Uterus (tissue), 4 donors: Measurements from ENCODE around the gene MRPL14. TPM values are rescaled to one million over a fixed set of nuclear protein-coding genes. Genes with fewer than 3 reads are reported as not detected.

Experiments
- DNase-seq, 2 donors: peaks; one replicate each; pipeline ENCODE4 v3.0.0-alpha.2; 2019 to 2020
- H3K27ac ChIP-seq, 2 donors: fragments of 200-600 bp; sonication (generic); 1 replicate in 1 of 2; 2 replicates in 1 of 2; pipeline ENCODE4 v1.5.1; 2016 to 2018
- H3K27me3 ChIP-seq, 2 donors: fragments of 200-600 bp; sonication (generic); one replicate each; pipeline ENCODE4 v1.5.1; 2018 to 2019; ENCODE audit warnings: control low read depth in 1 of 2
- H3K36me3 ChIP-seq, 2 donors: fragments of 200-600 bp; sonication (generic); one replicate each; pipeline ENCODE4 v1.5.1; 2019; ENCODE audit warnings: control low read depth in 1 of 2
- H3K4me1 ChIP-seq, 2 donors: fragments of 200-600 bp; sonication (generic); one replicate each; pipeline ENCODE4 v1.5.1; 2018 to 2019; ENCODE audit warnings: control low read depth in 1 of 2
- H3K4me3 ChIP-seq, 2 donors: fragments of 200-600 bp; sonication (generic); 1 replicate in 1 of 2; 2 replicates in 1 of 2; pipeline ENCODE4 v1.5.1; 2018 to 2019; ENCODE audit warnings: mild to moderate bottlenecking in 1 of 2
- H3K9me3 ChIP-seq, 2 donors: fragments of 200-600 bp; sonication (generic); one replicate each; pipeline ENCODE4 v1.5.1; 2019; ENCODE audit warnings: control low read depth in 1 of 2
- POLR2A ChIP-seq, 2 donors: fragments of 450-650 bp; IDR thresholded peaks; one replicate each; pipeline ENCODE4 v1.6.1; 2016; ENCODE audit warnings: antibody characterized with exemption in 2 of 2, mild to moderate bottlenecking in 1 of 2, moderate library complexity in 1 of 2
- intact Hi-C: fragments of 100-400 bp; cut with DNase I; formaldehyde crosslinking; loops from one replicate; pipeline ENCODE4 v1.15.1; 2023; ENCODE audit warnings: low total_unique reads
- total RNA-seq, 4 donors: library from RNA; depleted of rRNA in 3 of 4; stranded (reverse); fragments of >200 nt in 3 of 4; gene quantifications; one replicate each; pipeline versions ENCODE4 v1.1.0 to v1.2.4, GENCODE V29; 2014 to 2023
- TF ChIP-seq, protein P1 (sequence below), 4 experiments: fragments of 200-600 bp in 2 of 4; fragments of 450-650 bp in 2 of 4; sonication (generic) in 2 of 4; IDR thresholded peaks; one replicate each; pipeline ENCODE4 v1.5.1; 2016 to 2019; ENCODE audit warnings: antibody characterized with exemption in 4 of 4, mild to moderate bottlenecking in 2 of 4, moderate library complexity in 1 of 4
- donor health status: DM: yes; HTN: yes; CAD: no.

Gene MRPL14
- total RNA-seq, 4 donors from 2014 or later = 19.5 to 39.1 (median 33.6) TPM

DNA sequence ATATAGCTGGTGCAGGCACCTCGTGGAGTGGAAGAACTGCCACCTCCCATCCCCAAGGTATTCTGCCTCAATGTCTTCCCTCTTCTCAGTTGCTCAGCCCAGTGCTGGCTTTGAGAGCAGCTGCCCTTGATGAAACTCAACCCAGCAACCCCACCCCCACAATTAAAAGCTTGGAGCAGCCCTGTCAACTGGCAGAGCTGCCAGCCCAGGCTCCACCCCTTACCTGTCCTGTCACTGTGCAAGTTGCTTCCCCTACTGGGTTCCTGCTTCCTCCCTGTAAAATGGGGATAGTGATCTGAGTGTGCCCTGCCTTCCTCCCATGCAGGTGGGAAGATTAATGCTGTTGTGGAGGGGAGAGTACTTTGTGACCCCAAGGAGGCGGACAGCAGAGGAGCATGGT lies 4.6 kb upstream of the MRPL14 start:
- no peak for DNase-seq
- intact Hi-C loops = no loop called here
- TF ChIP-seq, protein P1, sequence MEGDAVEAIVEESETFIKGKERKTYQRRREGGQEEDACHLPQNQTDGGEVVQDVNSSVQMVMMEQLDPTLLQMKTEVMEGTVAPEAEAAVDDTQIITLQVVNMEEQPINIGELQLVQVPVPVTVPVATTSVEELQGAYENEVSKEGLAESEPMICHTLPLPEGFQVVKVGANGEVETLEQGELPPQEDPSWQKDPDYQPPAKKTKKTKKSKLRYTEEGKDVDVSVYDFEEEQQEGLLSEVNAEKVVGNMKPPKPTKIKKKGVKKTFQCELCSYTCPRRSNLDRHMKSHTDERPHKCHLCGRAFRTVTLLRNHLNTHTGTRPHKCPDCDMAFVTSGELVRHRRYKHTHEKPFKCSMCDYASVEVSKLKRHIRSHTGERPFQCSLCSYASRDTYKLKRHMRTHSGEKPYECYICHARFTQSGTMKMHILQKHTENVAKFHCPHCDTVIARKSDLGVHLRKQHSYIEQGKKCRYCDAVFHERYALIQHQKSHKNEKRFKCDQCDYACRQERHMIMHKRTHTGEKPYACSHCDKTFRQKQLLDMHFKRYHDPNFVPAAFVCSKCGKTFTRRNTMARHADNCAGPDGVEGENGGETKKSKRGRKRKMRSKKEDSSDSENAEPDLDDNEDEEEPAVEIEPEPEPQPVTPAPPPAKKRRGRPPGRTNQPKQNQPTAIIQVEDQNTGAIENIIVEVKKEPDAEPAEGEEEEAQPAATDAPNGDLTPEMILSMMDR (IDR thresholded peaks at IDR 0.05) = no peak
- TF ChIP-seq POLR2A (IDR thresholded peaks at IDR 0.05) = no peak

DNA sequence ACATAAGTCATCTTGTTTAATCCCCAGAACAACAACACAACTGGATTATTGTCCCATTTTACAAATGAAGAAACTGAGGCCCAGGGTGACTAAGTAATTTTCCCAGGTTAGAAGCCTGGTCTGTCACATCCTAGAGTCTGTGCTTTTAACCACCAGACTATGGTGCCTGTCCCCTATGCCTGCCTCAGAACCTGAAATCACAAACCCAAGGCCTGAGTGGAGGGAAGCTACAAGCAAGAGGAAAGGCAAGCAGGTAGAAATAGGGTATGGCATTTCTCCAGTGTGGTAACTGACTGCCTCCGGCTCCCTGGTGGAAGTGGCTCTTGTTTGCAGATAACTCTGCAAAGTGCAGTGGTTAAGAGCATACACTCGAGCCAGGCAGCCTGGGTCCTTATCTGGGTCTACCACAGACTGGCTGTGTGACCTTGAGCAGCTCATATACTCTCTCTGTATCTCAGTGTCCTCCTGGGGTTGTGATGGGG lies 2.6 kb upstream of the MRPL14 start:
- TF ChIP-seq, protein P1 (IDR thresholded peaks at IDR 0.05) = no peak
- TF ChIP-seq POLR2A (IDR thresholded peaks at IDR 0.05) = no peak
- Histone ChIP-seq H3K36me3 (no peaks in the 10 kb centered on the region), H3K27ac (no peak overlapping the region), H3K27me3 (no peaks in the 10 kb centered on the region), H3K4me1 (peaks cover 0 to 11% of the 10 kb centered on the region in 2 donors), H3K4me3 (no peak overlapping the region), H3K9me3 (no peaks in the 10 kb centered on the region)
- DNase-seq = no peak
- intact Hi-C loops = no loop called here

More for the DNA sequence above, 4.6 kb upstream of the MRPL14 start:
- H3K9me3 ChIP-seq = no peaks in the 10 kb centered on the region
- H3K36me3 ChIP-seq = no peaks in the 10 kb centered on the region
- H3K27ac ChIP-seq = no peak overlapping the region
- H3K27me3 ChIP-seq = no peaks in the 10 kb centered on the region
- peaks cover 0 to 11% of the 10 kb centered on the region in 2 donors for H3K4me1 ChIP-seq
- no peak overlapping the region for H3K4me3 ChIP-seq

GRCh38 chr6:44128020-44128917 lies 1.0 kb upstream of the MRPL14 start:
- Histone ChIP-seq H3K4me3 (peak overlapping the region; percentile 83 to 88), H3K9me3 (no peaks in the 10 kb centered on the region), H3K4me1 (peaks cover 0 to 10% of the 10 kb centered on the region in 2 donors), H3K36me3 (no peaks in the 10 kb centered on the region), H3K27ac (peak overlapping the region; percentile 79 to 94), H3K27me3 (no peaks in the 10 kb centered on the region)
- TF ChIP-seq POLR2A (IDR thresholded peaks at IDR 0.05) = no peak
- TF ChIP-seq, protein P1 (IDR thresholded peaks at IDR 0.05) = peak in 2 of 4 experiments; percentile 8 to 14
- peak; percentile 34 to 47 for DNase-seq
- intact Hi-C loops = no loop called here

GRCh38 chr6:44126320-44127149 lies 717 bp downstream of the MRPL14 start:
- peak; percentile 60 to 62 for DNase-seq
- intact Hi-C loops = no loop called here
- Histone ChIP-seq H3K9me3 (no peaks in the 10 kb centered on the region), H3K4me3 (peak overlapping the region; percentile 83 to 88), H3K27ac (peak overlapping the region; percentile 94 to 96), H3K27me3 (no peaks in the 10 kb centered on the region), H3K4me1 (peaks cover 1 to 7% of the 10 kb centered on the region in 2 donors), H3K36me3 (no peaks in the 10 kb centered on the region)
- TF ChIP-seq POLR2A (IDR thresholded peaks at IDR 0.05) = no peak
- TF ChIP-seq, protein P1 (IDR thresholded peaks at IDR 0.05) = no peak
